Fibroblast of lung (primary cell): ENCODE data around the gene KREMEN2.

Source experiments
- CTCF ChIP-seq, 2 donors: IDR thresholded peaks in 1 of 2; conservative IDR thresholded peaks in 1 of 2; 1 replicate in 1 of 2; 2 replicates in 1 of 2; pipeline ENCODE4 v1.5.1; 2011 to 2012; ENCODE audit warnings: low read length in 2 of 2, control low read depth in 1 of 2, inconsistent platforms in 1 of 2, low read depth in 1 of 2, mild to moderate bottlenecking in 1 of 2
- EZH2 ChIP-seq: IDR thresholded peaks from 2 replicates; pipeline ENCODE4 v1.5.1; 2012; ENCODE audit warnings: low read length, control low read depth, mild to moderate bottlenecking; ENCODE audit errors: missing control alignments

GRCh38 chr16:2933136-2933535, 30.9 kb upstream of the KREMEN2 start:
- TF ChIP-seq CTCF (conservative IDR thresholded peaks at IDR 0.05 in 1 of 2, IDR thresholded peaks at IDR 0.05 in 1 of 2; ENCODE audit: low read depth in 1 of 2, low read length in 2 of 2) (no peak), EZH2 (no peak)
